WI38 (cell line): ENCODE data around the gene TEX35.
"Not testable (repeated sequence)": the region's sequence is repeated elsewhere in the genome, so short reads cannot be mapped to it uniquely, and the experiment has no call there.

Experiments used
- H3K4me3 ChIP-seq: 2 replicates; pipeline ENCODE4 v1.5.1; 2011; ENCODE audit warnings: low read depth, mild to moderate bottlenecking, control low read depth, low read length
- CTCF ChIP-seq: IDR thresholded peaks from 2 replicates; pipeline ENCODE4 v1.5.1; 2012; ENCODE audit warnings: low read depth, mild to moderate bottlenecking, control low read depth, low read length

TEX35 gene

GRCh38 chr1:178498896-178499675 is 13.8 kb upstream of the TEX35 start:
- TF ChIP-seq CTCF = no peak
- no peak overlapping the region for H3K4me3 ChIP-seq

- H3K4me3 ChIP-seq = no peak overlapping the region
- peak; percentile 39 for TF ChIP-seq CTCF
These were observed 12.7 kb upstream of the TEX35 start for GRCh38 chr1:178500091-178500770.

- no peak overlapping the region for H3K4me3 ChIP-seq
- no peak for TF ChIP-seq CTCF
These were observed 11.9 kb upstream of the TEX35 start for GRCh38 chr1:178500936-178501554.

- peak; percentile 97 for TF ChIP-seq CTCF
These were observed 11.1 kb upstream of the TEX35 start for GRCh38 chr1:178501705-178502329.

GRCh38 chr1:178502330-178502714 is 10.6 kb upstream of the TEX35 start:
- no peak for TF ChIP-seq CTCF
- no peak overlapping the region for H3K4me3 ChIP-seq

More at GRCh38 chr1:178501705-178502329, 11.1 kb upstream of the TEX35 start:
- no peak overlapping the region for H3K4me3 ChIP-seq

- TF ChIP-seq CTCF = no peak
- H3K4me3 ChIP-seq = no peak overlapping the region
These were observed 10.1 kb upstream of the TEX35 start for GRCh38 chr1:178502856-178503255.

- H3K4me3 ChIP-seq = not testable (repeated sequence)
These were observed 9.6 kb upstream of the TEX35 start for GRCh38 chr1:178503316-178503715.
